Type B pancreatic cell (in vitro differentiated cells): Measurements from ENCODE around the gene IL9. TPM values are rescaled to one million over a fixed set of nuclear protein-coding genes. Genes with fewer than 3 reads are reported as not detected.

Experiments
- DNase-seq: peaks from one replicate; pipeline ENCODE4 v3.0.0; 2021; ENCODE audit warnings: mixed read lengths; ENCODE audit not compliant: unreplicated experiment; ENCODE audit errors: extremely low spot score
- H3K27ac Mint-ChIP-seq: 2 replicates; pipeline ENCODE4 v1.8.0; 2021; ENCODE audit warnings: mild to moderate bottlenecking, mixed read lengths
- H3K27me3 Mint-ChIP-seq: 2 replicates; pipeline ENCODE4 v1.8.0; 2021; ENCODE audit warnings: mixed read lengths
- H3K36me3 Mint-ChIP-seq: 2 replicates; pipeline ENCODE4 v1.8.0; 2021; ENCODE audit warnings: mixed read lengths
- H3K4me1 Mint-ChIP-seq: one replicate; pipeline ENCODE4 v1.8.0; 2021; ENCODE audit warnings: mixed read lengths; ENCODE audit not compliant: unreplicated experiment
- H3K4me3 Mint-ChIP-seq: 2 replicates; pipeline ENCODE4 v1.8.0; 2021; ENCODE audit warnings: mild to moderate bottlenecking, mixed read lengths
- H3K9me3 Mint-ChIP-seq: 2 replicates; pipeline ENCODE4 v1.8.0; 2021; ENCODE audit warnings: mixed read lengths
- total RNA-seq: library from RNA; stranded (reverse); gene quantifications from 2 replicates; pipeline ENCODE4 v1.2.1, GENCODE V29; 2021; ENCODE audit warnings: low replicate concordance
- TF ChIP-seq, protein P1 (sequence below): fragments of 200-600 bp; sonication (generic); conservative IDR thresholded peaks from 2 replicates; pipeline ENCODE4 v1.5.0; 2021; ENCODE audit warnings: antibody characterized with exemption, mild to moderate bottlenecking

IL9 gene
- total RNA-seq, 1 donor from 2014 or later, result not detected

DNA sequence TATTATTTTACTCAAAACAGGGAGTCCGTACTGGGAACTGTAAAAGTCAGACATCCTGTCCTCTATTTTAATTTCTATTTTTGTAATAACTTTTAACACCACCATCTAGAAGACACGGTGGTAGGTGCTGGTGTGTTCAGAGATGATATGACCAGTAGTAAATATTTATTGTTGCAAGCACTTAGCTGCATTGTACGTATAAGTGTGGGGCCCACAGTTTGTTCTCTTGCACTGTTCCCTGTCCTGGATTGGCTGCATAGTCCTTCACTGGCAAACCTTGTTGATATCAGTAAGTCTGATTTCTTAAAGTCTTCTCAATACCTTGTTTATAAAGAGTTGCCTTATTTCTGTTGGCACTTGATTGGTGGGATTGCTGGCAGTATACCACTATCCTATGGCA, 24.6 kb upstream of the IL9 start:
- TF ChIP-seq, protein P1, sequence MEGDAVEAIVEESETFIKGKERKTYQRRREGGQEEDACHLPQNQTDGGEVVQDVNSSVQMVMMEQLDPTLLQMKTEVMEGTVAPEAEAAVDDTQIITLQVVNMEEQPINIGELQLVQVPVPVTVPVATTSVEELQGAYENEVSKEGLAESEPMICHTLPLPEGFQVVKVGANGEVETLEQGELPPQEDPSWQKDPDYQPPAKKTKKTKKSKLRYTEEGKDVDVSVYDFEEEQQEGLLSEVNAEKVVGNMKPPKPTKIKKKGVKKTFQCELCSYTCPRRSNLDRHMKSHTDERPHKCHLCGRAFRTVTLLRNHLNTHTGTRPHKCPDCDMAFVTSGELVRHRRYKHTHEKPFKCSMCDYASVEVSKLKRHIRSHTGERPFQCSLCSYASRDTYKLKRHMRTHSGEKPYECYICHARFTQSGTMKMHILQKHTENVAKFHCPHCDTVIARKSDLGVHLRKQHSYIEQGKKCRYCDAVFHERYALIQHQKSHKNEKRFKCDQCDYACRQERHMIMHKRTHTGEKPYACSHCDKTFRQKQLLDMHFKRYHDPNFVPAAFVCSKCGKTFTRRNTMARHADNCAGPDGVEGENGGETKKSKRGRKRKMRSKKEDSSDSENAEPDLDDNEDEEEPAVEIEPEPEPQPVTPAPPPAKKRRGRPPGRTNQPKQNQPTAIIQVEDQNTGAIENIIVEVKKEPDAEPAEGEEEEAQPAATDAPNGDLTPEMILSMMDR, result no peak
- no peaks in the 10 kb centered on the region for H3K9me3 Mint-ChIP-seq

DNA sequence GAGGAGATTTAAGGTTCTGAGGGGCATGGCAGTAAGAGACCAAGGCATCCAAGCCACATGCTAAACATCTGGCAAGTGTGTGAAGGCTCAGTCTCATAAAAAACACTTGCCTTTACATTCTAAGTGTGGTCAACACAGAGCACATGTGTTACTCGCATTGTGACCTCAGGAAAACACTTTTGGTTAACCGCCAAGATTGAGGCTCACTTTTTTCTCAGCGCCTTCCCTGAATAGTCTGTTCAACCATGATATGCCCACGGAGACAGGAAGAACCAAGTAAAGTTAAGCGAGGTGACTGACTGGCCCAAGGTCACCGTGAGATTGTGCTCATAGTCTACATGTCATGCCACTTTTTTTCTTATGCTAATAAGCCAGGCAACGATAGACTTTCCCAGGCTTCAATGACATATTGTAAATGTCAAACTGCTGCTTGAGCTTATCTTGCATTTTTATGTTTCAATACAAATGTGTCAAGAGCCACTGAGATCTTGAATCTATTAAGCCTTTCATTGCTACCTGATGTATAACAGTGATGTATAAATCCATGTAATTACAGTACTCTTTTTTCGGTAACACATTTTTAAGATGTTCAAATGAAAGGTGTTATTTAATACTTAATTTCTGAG, 21.1 kb upstream of the IL9 start:
- no peak for DNase-seq
- peaks cover 78% of the 10 kb centered on the region for H3K27me3 Mint-ChIP-seq
- no peak overlapping the region for H3K27ac Mint-ChIP-seq
- TF ChIP-seq, protein P1, result no peak
- H3K4me1 Mint-ChIP-seq, result no peaks in the 10 kb centered on the region
- no peaks in the 10 kb centered on the region for H3K36me3 Mint-ChIP-seq
- no peaks in the 10 kb centered on the region for H3K9me3 Mint-ChIP-seq
- no peak overlapping the region for H3K4me3 Mint-ChIP-seq

More for the DNA sequence above, 24.6 kb upstream of the IL9 start:
- H3K36me3 Mint-ChIP-seq, result no peaks in the 10 kb centered on the region
- H3K27me3 Mint-ChIP-seq, result peaks cover 77% of the 10 kb centered on the region
- DNase-seq, result no peak
- H3K4me3 Mint-ChIP-seq, result no peak overlapping the region
- no peak overlapping the region for H3K27ac Mint-ChIP-seq
- H3K4me1 Mint-ChIP-seq, result no peaks in the 10 kb centered on the region

DNA sequence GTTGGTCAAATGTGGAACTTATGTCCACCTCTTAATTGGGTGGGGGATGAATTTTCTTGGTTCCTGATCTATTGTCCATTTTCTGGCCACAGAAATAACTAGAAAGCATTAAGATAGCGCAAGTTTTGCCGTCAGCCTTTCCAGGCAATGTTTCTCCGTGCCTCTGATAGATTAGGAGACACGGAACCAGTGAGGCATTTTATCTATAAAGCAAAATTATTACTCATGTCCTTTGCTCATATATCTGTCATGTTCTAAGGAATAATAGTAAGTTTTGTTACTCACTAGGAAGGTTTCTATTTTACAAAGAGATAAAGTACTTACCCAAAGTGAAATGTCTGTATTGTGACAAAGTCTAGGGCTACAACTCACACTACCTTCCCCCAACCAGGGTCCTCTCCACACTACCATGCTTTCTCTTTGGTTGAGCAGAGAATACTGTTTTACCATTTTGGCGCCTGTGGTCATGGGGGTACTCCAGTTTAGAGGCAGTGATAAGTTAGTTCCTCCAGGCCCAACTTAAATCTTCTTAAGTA, 19.9 kb upstream of the IL9 start:
- Mint-ChIP-seq H3K4me1 (no peaks in the 10 kb centered on the region), H3K9me3 (no peaks in the 10 kb centered on the region), H3K36me3 (no peaks in the 10 kb centered on the region), H3K27ac (no peak overlapping the region), H3K4me3 (no peak overlapping the region), H3K27me3 (peaks cover 90% of the 10 kb centered on the region)
- no peak for DNase-seq
- TF ChIP-seq, protein P1, result no peak

DNA sequence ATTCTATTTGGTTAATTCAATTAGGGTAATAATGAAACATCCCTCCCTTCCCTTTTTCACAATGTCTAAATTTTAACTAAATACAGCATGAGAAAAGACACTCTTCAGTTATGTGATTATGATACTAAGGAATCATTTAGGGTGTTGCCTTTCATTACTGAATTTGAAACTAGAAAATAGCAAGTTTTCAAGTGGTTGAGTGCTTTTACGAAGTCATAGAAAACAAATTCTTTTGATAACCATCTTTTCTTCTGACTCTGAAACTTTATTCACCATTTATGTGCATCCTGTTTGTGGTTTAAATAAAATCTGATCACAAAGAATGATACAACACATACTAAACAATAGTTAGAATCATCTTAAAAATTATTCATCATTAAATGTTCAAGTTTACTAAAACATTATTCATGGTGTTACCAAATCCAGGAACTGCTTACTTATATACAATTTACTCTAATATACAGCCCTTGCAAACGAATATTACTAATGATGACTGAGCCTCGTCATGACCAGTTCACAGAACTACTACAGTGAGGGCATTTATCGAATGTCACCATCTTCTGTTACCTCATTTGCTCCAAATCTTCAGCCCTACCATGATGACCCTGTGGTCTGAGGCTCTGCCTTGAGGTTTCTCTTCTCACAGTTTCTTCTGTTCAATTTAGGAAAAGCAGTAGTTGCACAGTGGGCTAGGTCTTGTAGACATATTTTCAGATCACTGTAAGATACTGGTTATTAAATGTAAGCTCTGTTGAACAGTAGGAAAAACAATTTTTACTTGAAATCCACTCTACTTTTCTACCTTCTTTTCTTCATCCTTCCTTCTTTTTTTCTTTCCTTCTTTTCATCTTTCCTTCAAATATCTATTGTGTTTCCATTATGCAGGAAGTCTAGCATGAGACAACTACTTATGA, 18.3 kb upstream of the IL9 start:
- Mint-ChIP-seq H3K36me3 (no peaks in the 10 kb centered on the region), H3K4me1 (no peaks in the 10 kb centered on the region), H3K27me3 (peaks cover 92% of the 10 kb centered on the region), H3K27ac (no peak overlapping the region), H3K4me3 (no peak overlapping the region), H3K9me3 (no peaks in the 10 kb centered on the region)
- no peak for DNase-seq
- TF ChIP-seq, protein P1, result no peak

DNA sequence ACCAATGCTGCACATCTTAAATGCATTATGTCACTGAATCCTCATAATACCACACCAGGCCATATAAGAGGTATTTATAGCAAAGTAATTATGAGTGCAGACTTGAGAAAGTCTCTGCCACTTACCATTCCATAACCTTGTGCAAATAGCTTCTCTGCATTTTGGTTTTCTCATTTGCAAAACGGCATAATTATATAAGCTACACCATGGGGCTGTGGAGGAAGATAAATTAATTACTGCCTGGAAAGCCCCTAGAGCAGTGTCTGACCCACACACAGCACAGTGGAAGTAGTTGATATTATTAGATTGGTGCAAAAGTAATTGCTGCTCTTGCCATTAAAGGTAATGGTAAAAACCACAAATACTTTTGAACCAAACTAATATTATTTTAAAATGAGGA, 9.5 kb upstream of the IL9 start:
- no peak for DNase-seq
- Mint-ChIP-seq H3K4me3 (no peak overlapping the region), H3K4me1 (peaks cover 9% of the 10 kb centered on the region), H3K27me3 (peaks cover 60% of the 10 kb centered on the region), H3K9me3 (no peaks in the 10 kb centered on the region), H3K27ac (no peak overlapping the region), H3K36me3 (no peaks in the 10 kb centered on the region)
- TF ChIP-seq, protein P1, result no peak
